Astrocyte (in vitro differentiated cells and primary cell): ENCODE data around the gene MBLAC1. TPM values are rescaled to one million over a fixed set of nuclear protein-coding genes. Genes with fewer than 3 reads are reported as not detected.
A peak's percentile ranks its signal among the peaks of the same experiment; 100 is the strongest.

Experiments
- DNase-seq: peaks from one replicate; pipeline ENCODE4 v3.0.0-alpha.2; 2010; ENCODE audit warnings: low read depth
- FAIRE-seq: peaks from 2 replicates; lab custom pipeline; 2011; peaks lifted over from hg19 to GRCh38; lab: Jason Lieb, UNC
- H2AFZ ChIP-seq: 2 replicates; pipeline ENCODE4 v1.6.0; 2012; ENCODE audit warnings: low read depth, low read length, inconsistent platforms
- H3K27ac ChIP-seq: 2 replicates; pipeline ENCODE4 v1.5.1; 2011; ENCODE audit warnings: low read depth, low read length, inconsistent platforms
- H3K27me3 ChIP-seq: 2 replicates; pipeline ENCODE4 v1.6.0; 2011; ENCODE audit warnings: low read length, inconsistent platforms; ENCODE audit not compliant: insufficient read depth
- H3K36me3 ChIP-seq: 2 replicates; pipeline ENCODE4 v1.5.1; 2011; ENCODE audit warnings: low read length, inconsistent platforms; ENCODE audit not compliant: insufficient read depth
- H3K4me1 ChIP-seq: 2 replicates; pipeline ENCODE4 v1.5.1; 2011; ENCODE audit warnings: low read length, inconsistent platforms; ENCODE audit not compliant: insufficient read depth
- H3K4me2 ChIP-seq: 2 replicates; pipeline ENCODE4 v1.6.0; 2012; ENCODE audit warnings: low read length, inconsistent platforms
- H3K4me3 ChIP-seq: 2 replicates; pipeline ENCODE4 v1.5.1; 2011; ENCODE audit warnings: low read depth, mild to moderate bottlenecking, low read length, inconsistent platforms; ENCODE audit not compliant: insufficient read depth
- H3K79me2 ChIP-seq: 2 replicates; pipeline ENCODE4 v1.6.0; 2012; ENCODE audit warnings: mild to moderate bottlenecking, low read length, inconsistent platforms; ENCODE audit not compliant: insufficient read depth
- H3K9ac ChIP-seq: 2 replicates; pipeline ENCODE4 v1.6.0; 2012; ENCODE audit warnings: mild to moderate bottlenecking, low read length, inconsistent platforms
- H3K9me3 ChIP-seq: 2 replicates; pipeline ENCODE4 v1.5.1; 2012; ENCODE audit warnings: low read depth, mild to moderate bottlenecking, low read length, inconsistent platforms; ENCODE audit not compliant: insufficient read depth
- H4K20me1 ChIP-seq: 2 replicates; pipeline ENCODE4 v1.6.0; 2012; ENCODE audit warnings: low read length, inconsistent platforms; ENCODE audit not compliant: insufficient read depth
- H3K27ac Mint-ChIP-seq: one replicate; pipeline ENCODE4 v1.8.0; 2021; ENCODE audit warnings: mild to moderate bottlenecking, mixed read lengths; ENCODE audit not compliant: unreplicated experiment
- H3K27me3 Mint-ChIP-seq: one replicate; pipeline ENCODE4 v1.8.0; 2021; ENCODE audit warnings: low read depth, mixed read lengths; ENCODE audit not compliant: unreplicated experiment
- H3K36me3 Mint-ChIP-seq: one replicate; pipeline ENCODE4 v1.8.0; 2021; ENCODE audit warnings: low read depth, mixed read lengths; ENCODE audit not compliant: unreplicated experiment
- H3K4me1 Mint-ChIP-seq: one replicate; pipeline ENCODE4 v1.8.0; 2021; ENCODE audit warnings: low read depth, mixed read lengths; ENCODE audit not compliant: unreplicated experiment
- H3K4me3 Mint-ChIP-seq: one replicate; pipeline ENCODE4 v1.8.0; 2021; ENCODE audit warnings: mild to moderate bottlenecking, moderate library complexity, mixed read lengths; ENCODE audit not compliant: unreplicated experiment
- H3K9me3 Mint-ChIP-seq: one replicate; pipeline ENCODE4 v1.8.0; 2021; ENCODE audit warnings: mild to moderate bottlenecking, mixed read lengths; ENCODE audit not compliant: unreplicated experiment
- CTCF ChIP-seq: IDR thresholded peaks from 2 replicates; pipeline ENCODE4 v1.5.1; 2011; ENCODE audit warnings: low read depth, mild to moderate bottlenecking, inconsistent platforms, low read length, moderate library complexity; ENCODE audit not compliant: insufficient read depth
- EZH2 ChIP-seq: IDR thresholded peaks from 2 replicates; pipeline ENCODE4 v1.6.1; 2012; ENCODE audit warnings: mild to moderate bottlenecking, low read length, inconsistent platforms; ENCODE audit not compliant: insufficient read depth
- total RNA-seq: library from RNA; stranded (reverse); gene quantifications from 2 replicates; pipeline ENCODE4 v1.2.1, GENCODE V29; 2021

The MBLAC1 gene
- total RNA-seq, 1 donor from 2014 or later = 2.7 TPM

GRCh38 chr7:100147278-100147677 lies 20.5 kb downstream of the MBLAC1 start:
- Mint-ChIP-seq H3K36me3 (no peaks in the 10 kb centered on the region), H3K4me1 (peaks cover 2% of the 10 kb centered on the region), H3K27me3 (no peaks in the 10 kb centered on the region), H3K4me3 (no peak overlapping the region), H3K27ac (no peak overlapping the region), H3K9me3 (no peaks in the 10 kb centered on the region)
- no peak overlapping the region for H3K9ac ChIP-seq
- H3K9me3 ChIP-seq = no peaks in the 10 kb centered on the region
- H4K20me1 ChIP-seq = peaks cover 3% of the 10 kb centered on the region
- H3K79me2 ChIP-seq = peaks cover 17% of the 10 kb centered on the region
- DNase-seq (no peak), FAIRE-seq (no peak)
- TF ChIP-seq EZH2 (no peak), CTCF (no peak)
- H3K27me3 ChIP-seq = no peaks in the 10 kb centered on the region
- H3K4me1 ChIP-seq = peaks cover 3% of the 10 kb centered on the region
- no peak overlapping the region for H3K4me3 ChIP-seq
- H3K4me2 ChIP-seq = no peak overlapping the region
- no peaks in the 10 kb centered on the region for H3K36me3 ChIP-seq
- no peak overlapping the region for H3K27ac ChIP-seq
- no peak overlapping the region for H2AFZ ChIP-seq

GRCh38 chr7:100148225-100148558 lies 21.4 kb downstream of the MBLAC1 start:
- Histone ChIP-seq H2AFZ (peak overlapping the region; percentile 88), H3K36me3 (no peaks in the 10 kb centered on the region), H4K20me1 (peaks cover 8% of the 10 kb centered on the region), H3K27me3 (no peaks in the 10 kb centered on the region), H3K4me3 (peak overlapping the region; percentile 46), H3K4me1 (peaks cover 3% of the 10 kb centered on the region), H3K79me2 (peaks cover 17% of the 10 kb centered on the region), H3K9ac (peak overlapping the region; percentile 61), H3K9me3 (no peaks in the 10 kb centered on the region), H3K4me2 (peak overlapping the region; percentile 99), H3K27ac (peak overlapping the region; percentile 34)
- FAIRE-seq = no peak
- TF ChIP-seq EZH2 (no peak), CTCF (no peak)
- H3K4me3 Mint-ChIP-seq = peak overlapping the region; percentile 98
- no peak for DNase-seq
- H3K9me3 Mint-ChIP-seq = no peaks in the 10 kb centered on the region
- H3K4me1 Mint-ChIP-seq = no peaks in the 10 kb centered on the region
- peaks cover 3% of the 10 kb centered on the region for H3K36me3 Mint-ChIP-seq
- H3K27ac Mint-ChIP-seq = peak overlapping the region; percentile 86
- H3K27me3 Mint-ChIP-seq = no peaks in the 10 kb centered on the region

- Mint-ChIP-seq H3K36me3 (peaks cover 6% of the 10 kb centered on the region), H3K4me1 (no peaks in the 10 kb centered on the region), H3K27me3 (no peaks in the 10 kb centered on the region), H3K4me3 (peak within 1 kb of the TSS; percentile 98), H3K27ac (peak within 1 kb of the TSS; percentile 86), H3K9me3 (no peaks in the 10 kb centered on the region)
- TF ChIP-seq CTCF (no peak), EZH2 (no peak)
- peak within 1 kb of the TSS; percentile 60 for H3K27ac ChIP-seq
- H3K9ac ChIP-seq = peak within 1 kb of the TSS; percentile 96
- H3K27me3 ChIP-seq = no peaks in the 10 kb centered on the region
- peak within 1 kb of the TSS; percentile 99 for H3K4me2 ChIP-seq
- FAIRE-seq = peak; percentile 64
- peaks cover 17% of the 10 kb centered on the region for H3K79me2 ChIP-seq
- H3K36me3 ChIP-seq = no peaks in the 10 kb centered on the region
- peaks cover 3% of the 10 kb centered on the region for H3K4me1 ChIP-seq
- H3K4me3 ChIP-seq = peak within 1 kb of the TSS; percentile 88
- H3K9me3 ChIP-seq = no peaks in the 10 kb centered on the region
- DNase-seq = peak; percentile 97
- H2AFZ ChIP-seq = peak within 1 kb of the TSS; percentile 88
- H4K20me1 ChIP-seq = peaks cover 12% of the 10 kb centered on the region
These were observed 22.0 kb downstream of the MBLAC1 start, which contains the start of gene LAMTOR4 for GRCh38 chr7:100148559-100149328. Gene LAMTOR4, plus strand, starts transcription at chr7:100148918. Its CDS starts 55 bp downstream, at chr7:100148973.
